NCI-H1048 (cell line): Measurements from ENCODE around the gene DCTN1.

Source experiments
- DNase-seq: peaks from one replicate; lab custom pipeline; 2025; lab: John Stamatoyannopoulos, UW

Gene DCTN1

DNA sequence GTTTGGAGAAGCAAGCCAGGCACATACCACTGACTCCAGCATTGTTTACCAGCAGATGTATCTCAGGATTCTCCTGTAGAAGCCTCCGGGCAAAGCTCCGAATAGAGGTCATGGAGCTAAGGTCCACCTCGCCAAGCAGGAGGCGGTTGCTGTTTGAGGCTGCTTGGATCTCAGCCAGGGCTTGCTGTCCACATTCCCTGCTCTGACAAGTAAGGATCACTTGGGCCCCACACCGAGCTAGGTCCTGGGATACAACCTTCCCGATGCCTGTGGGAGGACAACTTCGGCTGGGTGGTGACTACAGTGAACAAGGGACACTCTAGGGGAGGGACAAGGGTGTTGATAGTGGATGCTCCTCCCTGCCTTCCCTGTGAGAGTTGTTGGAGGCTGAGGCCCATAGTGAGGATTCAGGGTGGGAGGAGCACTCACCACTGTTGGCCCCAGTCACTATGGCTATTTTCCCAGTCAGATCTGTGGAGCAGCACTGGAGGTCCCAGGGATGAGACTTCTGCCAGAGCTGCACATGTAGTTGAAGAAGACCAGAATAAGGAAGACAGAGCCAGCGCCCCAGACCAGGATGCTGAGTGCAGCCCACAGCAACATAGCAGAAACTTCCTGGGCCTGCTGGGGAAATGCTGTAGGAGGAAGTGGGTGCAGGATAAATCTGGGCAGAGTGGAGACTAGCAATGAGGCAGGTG lies 33.0 kb upstream of the DCTN1 start:
- DNase-seq: no peak

DNA sequence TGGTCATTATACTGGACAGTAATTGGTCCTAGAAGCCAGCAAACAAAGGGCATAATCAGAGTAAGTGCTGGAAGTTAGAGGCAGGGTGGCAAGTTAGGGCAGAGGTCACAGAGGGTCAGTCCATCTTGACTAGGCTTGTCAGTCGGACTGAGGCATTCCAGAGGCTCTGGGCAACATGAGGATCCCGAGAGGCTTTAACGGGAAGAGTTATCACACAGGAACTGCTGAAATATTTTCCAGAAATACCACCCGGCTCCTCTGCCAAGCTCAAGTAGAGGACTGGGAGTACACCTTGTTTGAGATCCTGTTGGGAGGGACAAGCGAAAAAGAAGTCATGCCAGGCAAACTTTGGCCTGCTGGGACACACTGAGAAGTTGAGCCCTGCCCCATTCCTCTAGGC lies 27.6 kb upstream of the DCTN1 start:
- no peak for DNase-seq

DNA sequence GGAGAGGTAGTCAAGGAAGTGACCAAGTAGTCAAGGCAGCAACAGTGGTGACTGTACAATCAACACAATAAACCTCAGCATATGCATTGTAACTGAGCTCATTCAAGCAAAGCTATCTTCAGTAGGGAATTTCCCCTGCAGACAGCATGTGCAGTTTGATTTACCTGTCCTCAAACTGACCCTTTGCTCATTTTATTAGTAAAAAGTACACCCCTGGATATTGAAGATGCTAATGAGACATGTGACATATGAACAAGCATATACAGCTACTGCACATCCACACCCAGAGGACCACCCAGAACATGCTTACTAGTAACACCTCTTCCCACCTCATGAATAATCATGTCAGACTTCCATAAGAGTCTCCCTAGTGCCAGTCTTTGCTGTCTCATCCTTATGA lies 25.9 kb upstream of the DCTN1 start:
- DNase-seq: no peak

DNA sequence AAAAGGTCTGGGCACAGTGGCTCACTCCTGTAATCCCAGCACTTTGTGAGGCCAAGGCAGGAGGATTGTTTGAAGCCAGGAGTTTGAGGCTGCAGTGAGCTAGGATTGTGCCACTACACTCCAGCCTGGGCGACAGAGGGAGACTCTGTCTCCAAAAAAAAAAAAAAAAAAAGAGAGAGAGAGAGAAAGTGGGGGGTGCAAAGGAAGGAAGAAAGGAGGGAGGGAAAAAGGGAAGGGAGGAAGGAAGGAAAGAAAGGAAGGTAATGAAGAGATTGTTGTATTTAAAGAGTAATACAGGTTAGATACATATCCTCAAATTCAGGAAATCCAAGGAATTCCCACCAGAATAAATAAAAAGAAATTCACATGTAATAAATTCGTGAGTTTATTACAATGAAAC lies 21.8 kb upstream of the DCTN1 start:
- no peak for DNase-seq

DNA sequence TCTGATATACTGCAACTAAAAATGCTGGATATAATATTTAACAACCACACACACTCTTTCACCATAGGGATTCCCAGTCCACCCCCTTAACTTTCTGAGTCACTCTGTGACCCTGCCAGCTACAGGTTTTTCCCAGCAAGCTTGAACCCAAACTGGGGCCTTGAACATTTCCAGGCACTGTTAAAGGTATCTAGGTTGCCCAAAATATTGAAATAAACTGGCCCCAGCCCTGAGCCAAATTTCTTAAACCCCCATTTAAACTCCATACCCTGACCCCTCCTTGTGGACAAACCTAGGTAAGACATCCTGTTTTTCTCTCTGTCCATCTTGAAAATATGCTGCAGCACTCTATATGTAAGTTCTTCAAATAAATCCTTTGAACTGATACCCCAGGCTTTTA lies 19.7 kb upstream of the DCTN1 start:
- no peak for DNase-seq

DNA sequence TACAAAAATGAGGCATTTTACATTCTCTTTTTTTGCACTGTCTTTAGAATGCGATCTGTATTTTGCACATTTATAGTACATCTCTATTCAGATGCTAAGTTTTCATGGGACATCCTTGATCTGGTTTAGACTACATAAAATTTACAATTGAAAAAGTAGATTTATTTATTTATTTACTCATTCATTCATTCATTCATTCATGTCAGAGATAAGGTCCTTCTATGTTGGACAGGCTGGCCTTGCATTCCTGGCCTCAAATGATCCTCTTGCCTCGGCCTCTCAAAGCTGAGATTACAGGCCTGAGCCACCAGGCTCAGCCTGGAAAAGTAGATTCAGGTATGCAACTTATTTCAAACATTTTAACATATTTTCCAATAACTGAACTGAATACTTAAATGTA lies 16.0 kb upstream of the DCTN1 start:
- no peak for DNase-seq

DNA sequence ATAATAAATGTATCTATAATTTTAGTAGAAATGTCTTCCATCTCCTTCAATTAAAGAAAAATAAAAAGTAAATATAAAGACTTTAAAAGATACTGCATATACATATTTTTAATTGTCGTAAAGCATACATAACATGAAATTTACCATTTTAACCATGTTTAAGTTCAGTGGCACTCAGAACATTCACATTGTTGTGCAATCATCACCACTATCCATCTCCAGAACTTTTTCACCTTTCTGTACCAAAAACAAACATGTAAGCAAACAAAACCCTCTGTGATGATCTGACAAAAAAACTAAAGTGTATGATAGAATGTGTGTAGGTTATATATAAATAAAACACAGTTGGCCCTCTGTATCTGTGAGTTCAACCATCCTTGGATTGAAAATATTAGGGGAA lies 13.4 kb upstream of the DCTN1 start:
- DNase-seq: no peak

DNA sequence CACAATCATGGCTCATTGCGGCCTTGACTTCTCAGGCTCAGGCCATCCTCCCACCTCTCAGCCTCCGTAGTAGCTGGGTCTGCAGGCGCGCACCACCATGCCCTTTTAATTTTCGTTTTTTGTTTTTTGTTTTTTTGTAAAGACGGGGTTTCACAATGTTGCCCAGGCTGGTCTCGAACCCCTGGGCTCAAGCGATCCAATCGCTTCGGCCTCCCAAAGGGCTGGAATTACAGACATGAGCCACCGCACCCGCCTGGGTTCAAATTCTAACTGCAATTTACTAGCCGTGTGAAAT lies 12.3 kb upstream of the DCTN1 start:
- DNase-seq: no peak

DNA sequence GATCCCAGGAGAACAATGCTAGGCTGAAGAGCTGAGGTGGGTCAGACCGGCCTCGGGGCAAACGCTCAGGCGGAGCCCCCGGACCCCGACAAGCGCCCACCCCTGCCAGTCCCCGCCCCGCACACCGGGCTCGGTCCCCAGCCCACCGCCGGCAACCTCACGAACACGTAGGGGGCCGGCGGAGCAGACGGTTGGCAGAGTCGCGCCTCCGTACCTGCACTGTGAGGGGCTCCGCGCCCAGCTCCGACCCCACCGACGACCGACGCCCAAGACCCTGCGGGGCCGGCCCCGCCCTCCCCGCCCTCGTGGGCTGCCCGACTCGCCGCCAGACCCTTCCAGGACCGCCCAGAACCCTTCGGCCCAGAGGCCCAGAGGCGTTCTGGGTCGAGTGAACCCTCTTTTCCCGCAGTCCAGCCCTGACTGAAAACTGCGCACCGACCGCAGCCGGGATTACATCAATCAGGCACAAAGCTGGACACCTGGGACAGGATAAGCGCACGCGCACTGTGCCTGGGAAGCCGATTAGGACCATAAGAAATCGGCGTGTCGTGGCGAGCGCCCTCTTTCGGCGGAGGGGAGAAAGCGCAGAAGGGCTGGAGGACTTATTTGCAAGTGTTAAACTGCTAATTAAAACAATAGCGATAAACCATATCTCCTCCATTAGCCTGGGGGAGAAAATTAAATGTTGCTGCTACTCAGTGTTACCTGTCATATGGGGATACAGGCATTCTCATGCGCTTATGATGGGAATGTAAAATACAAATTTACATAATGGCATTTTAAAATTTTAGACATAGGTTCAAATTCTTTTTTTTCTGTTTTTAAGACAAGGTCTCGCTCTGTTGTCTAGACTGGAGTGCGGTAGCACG lies 11.7 kb upstream of the DCTN1 start:
- DNase-seq: no peak

DNA sequence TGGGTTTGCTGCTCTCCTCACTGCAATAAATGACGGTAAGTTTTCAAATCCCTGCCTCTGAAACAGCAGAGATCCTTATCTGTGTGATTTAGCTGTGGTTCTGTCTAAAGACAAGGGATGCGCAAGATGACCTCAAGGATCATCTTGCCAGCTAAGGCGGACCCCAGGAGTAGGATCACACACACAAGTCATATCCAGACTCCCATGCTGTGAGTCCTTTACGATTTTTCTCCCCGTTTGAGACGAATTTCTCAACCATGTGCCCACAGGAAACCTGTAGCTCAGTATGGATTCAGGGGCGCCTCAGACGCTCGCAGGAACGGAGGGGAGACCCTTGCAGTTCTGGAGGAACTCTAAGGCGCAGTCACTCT lies 11.1 kb upstream of the DCTN1 start:
- no peak for DNase-seq

DNA sequence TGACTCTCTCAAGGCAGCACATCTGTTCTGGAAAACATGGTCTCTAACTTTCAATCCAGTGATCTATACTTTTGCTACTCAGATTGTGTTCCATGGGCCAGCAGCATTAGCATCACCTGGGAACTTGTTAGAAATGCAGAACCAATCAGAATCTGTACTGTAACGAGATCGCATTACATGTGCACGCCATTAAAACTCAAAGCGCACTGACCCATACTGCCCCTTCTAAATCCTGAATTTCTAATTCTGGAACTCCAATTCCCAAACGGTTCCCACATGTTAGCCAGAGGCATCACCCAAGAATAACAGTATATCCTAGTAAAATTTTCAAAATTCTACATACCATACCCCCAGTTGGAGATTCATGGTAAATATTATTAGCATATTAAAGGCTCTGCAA lies 10.5 kb upstream of the DCTN1 start:
- no peak for DNase-seq

DNA sequence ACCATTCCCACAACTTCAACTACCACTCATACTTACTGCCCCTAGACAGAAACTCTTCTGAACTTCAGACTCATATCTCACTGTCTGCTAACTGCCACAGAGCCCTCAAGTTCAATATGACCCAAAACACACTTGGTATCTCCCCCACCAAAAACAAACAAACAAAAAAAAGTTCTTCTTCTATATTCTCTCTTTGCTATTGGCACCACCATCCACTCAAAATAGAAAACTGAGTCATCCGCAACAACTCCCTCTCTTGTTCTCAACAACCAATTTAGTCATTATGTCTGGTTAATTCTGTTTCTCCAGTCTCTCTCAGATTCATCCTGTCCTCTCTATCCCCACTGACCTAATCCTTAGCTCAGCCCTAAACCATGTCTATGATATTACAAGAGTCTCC lies 7.2 kb upstream of the DCTN1 start:
- no peak for DNase-seq

DNA sequence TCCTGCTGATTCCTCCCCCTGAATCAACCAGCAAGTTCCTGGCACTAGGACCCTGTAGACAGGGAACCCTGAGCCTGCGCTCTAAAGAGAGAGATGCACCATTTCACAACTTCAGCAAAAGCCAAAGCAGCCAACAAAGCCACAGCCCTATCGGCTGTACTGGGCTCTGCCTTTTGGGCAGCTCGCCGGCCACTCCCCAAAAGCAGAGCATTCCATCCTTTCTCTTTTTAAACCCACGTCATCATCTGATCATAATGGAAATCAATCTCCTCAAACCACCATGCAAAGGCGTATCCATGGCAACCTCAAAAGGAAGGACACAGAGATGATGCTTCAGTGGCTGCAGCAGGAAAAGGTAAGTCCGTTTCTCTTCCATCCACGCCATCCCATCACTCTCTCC lies 5.3 kb upstream of the DCTN1 start:
- no peak for DNase-seq

DNA sequence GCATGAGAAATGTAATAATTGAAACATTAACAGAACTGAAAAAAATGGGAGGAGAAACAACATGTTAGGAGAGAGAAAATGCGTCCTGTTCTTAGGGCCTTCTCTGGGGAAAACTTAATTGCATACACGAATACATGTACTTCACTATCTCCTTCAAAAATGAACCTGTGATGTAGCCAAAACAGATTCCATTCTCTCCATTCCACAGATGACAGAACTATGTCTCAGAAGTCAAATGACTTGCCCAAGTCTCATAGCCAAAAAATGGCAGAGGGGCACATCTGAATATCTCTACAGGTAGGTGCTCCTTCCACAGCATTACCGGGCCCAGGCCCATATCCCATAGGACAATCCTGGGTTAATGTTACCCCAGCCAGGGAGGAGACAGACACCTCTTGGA lies 3.9 kb upstream of the DCTN1 start:
- no peak for DNase-seq

DNA sequence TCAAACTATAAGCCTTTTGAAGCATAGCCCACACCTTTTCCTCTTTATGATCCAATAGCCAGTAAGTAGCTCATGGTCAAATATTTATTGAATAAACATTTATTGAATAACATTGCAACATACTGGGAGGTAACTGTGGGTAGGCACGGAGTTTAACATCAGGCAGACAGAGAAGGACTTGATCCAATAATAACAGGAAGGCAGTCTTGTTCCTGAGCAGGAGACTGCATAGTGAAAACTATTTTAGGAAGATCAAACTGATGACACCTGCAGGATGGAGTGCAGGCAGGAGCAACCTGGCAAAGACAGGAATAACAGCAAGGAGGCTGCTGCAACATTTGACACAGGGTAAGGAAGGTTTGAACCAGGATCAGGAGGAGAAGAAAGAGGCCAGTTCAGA lies 3.1 kb upstream of the DCTN1 start:
- DNase-seq: no peak

DNA sequence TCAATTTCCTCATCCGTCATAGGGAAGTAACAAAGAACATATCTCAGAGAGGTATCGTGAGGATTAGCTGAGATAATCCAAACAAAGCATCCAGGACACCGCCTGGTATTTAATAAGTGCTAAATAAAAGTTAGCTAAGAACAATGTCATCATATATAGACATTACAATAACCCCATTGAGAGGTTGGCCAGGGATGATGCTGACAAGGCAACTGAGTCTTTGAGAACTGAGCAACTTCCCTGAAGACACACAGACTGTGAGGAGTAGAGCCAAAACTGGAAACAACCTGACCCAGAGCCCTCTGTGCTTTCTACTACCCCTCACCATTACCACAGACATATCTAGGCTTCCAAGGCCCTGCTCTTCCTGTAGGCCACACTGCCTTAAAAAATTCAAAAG lies 1.6 kb upstream of the DCTN1 start:
- no peak for DNase-seq

DNA sequence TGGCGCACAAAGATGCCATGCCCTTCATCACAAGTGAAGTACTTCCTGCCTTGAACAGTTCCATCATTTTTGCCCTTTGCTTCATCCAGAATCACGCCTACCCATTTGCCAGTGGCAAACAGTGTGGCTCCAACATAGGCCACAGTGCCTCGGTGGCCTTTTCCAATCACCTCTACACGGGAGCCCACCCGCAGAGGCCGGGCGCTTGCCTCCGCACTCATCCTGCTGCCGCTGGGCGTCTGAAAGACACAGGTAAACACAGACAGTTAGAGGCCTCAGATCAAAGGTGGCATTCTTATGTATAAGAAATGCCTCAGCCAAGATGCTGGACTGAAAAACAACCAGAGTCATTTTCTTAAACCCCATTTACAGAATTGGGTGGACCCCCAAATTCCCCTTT lies 2.1 kb downstream of the DCTN1 start:
- DNase-seq: no peak

DNA sequence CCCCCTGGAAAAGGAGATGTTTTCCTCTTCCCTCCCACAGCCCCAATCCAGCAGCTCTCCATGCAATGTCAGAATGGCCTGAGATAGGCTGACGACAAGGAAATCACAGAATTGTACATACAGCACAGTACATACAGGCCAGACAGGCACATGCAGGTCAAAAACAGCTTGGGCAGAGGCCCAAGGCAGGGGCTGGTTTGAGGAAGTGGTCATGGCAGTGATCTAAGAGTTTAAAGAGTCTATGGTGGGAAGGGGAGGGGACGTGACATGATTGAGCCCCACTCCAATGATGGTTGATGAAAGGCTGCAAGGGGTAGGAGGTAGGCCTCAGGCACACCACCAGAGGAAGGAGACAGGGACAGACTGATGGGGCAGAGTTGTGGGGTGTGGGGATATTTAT lies 4.3 kb downstream of the DCTN1 start:
- DNase-seq: no peak

DNA sequence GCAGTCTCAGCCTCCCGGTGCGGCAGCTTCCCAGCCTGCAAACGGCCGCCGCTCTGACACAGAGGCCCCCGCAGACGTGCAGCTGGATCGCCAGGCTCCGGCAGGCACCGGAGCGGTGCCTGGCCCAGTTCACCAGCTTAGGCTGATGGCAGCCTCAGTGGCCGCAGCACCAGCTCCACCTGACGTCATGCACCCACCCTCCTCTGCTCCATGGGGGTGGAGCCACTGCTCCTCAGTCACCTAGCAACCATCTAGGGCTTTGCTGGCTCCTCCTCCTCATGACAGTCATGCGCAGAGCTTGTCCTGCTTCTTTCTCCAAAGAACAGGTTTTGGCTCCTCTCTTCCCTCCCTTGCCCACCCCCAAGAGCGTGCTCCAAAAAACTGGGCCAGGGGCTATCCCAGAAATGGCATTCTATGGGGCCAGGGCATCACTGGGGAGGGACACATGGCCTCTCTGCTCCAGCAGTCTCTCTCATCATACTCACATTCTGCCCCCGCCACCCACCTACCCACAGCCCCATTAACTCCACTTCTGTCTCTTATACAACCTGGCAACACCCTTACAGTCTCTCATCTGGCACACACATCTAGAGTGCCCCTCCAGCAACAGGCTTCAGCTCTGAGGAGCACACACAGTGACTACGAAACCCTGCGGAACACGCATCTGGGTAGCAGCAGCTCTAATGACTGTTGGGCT lies 5.5 kb downstream of the DCTN1 start:
- DNase-seq: no peak

DNA sequence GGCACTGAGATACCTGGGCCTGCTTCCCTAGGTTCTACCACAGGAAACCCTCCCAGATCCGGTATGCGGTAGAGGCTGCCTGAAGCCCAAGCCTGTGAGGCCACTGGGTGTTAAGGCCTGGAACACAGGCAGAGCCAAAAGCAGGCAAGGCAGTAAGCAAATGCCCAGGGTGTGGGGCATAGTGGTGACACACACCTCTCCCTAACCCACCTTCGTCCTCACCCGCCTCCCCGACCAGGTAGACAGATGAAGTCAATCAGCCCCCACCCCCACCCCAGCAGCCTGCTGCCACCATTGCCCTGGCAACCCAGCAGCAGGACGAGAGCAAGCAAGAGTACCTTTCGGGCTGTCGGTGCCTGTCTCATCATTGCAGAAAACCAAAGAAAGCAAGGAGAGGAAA lies 6.1 kb downstream of the DCTN1 start:
- DNase-seq: no peak

DNA sequence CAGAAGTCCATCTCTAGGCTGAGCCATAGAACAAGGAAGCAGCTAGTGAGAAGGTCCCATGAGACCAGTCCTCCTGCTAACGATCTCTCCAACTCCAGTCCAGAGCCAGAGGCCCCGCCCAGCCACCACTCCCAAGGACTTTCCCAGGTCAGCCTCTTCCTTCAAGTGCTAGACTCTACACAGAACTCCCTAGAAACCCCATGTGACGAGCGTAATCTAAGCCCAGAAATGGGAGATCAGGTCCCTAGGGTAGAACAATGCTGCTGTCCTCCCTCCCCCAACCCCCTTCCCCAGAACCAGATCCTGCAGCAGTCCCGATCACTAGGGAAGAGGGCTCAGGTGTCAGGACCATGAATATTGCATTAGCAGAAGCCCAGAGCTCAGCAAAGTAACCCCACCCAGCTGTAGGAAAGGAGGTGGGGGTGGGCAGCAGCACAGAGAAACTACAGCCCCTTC lies 6.9 kb downstream of the DCTN1 start:
- DNase-seq: no peak

DNA sequence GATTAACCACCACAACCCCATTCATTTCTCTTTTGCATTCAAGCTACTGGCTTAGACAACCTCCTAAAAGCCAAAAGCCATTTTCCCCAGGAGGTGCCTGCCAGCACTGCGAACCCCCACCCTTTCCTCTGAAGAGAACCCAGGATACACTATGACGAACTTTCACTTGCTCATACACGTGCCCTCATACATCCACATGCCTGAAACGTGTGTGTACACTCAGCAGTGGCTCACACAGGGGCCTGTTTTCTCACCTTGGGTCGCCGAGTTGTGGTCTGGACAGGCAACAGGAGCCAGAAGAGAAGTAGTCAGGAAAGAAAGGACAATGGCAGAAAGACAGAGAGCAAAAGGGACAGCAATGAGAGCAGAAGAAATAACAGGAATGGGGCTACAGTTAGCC lies 7.4 kb downstream of the DCTN1 start:
- no peak for DNase-seq

DNA sequence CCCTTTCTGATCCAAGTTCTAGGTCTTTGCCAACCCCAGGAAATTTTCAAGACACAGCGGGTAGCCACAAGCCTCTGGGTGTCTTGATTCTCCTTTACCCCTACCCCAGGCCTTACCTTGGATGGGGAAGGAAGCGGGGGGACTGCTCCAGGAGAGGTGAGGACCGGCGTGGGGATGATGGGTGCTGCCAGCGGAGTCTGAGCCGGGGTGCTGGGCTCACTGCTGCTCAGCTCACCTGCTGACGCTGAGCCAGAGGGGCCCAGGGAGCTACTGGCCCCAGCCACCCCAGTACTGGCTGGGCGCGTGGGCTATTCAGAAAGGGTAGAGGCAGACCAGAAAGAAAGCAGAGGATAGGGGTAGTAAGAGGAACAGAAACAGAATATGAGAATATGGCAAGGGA lies 8.7 kb downstream of the DCTN1 start:
- DNase-seq: no peak
